H1 (cell line): ENCODE data around the gene SLX4. TPM values are rescaled to one million over a fixed set of nuclear protein-coding genes. Genes with fewer than 3 reads are reported as not detected.

Experiments used
- ATF2 ChIP-seq: IDR thresholded peaks from 2 replicates; pipeline ENCODE4 v1.6.1; 2012; ENCODE audit warnings: low read length, inconsistent platforms
- CHD7 ChIP-seq: fragments of 300-600 bp; sonication (generic); IDR thresholded peaks from 2 replicates; pipeline ENCODE4 v1.7.1; 2012; ENCODE audit warnings: low read length, moderate library complexity, mild to moderate bottlenecking, inconsistent platforms; ENCODE audit not compliant: insufficient replicate concordance
- RBBP5 ChIP-seq: IDR thresholded peaks from 2 replicates; pipeline ENCODE4 v1.7.1; 2012; ENCODE audit warnings: low read depth, mild to moderate bottlenecking, inconsistent platforms, low read length, moderate library complexity, borderline replicate concordance
- polyA plus RNA-seq, 7 experiments: library from polyadenylated mRNA; depleted of rRNA in 3 of 7; stranded (reverse) in 5 of 7; unstranded in 2 of 7; fragments of >200 nt in 5 of 7; fragments of 200-250 nt in 2 of 7; gene quantifications; 1 replicate in 5 of 7; 2 replicates in 1 of 7; 4 replicates in 1 of 7; pipeline versions ENCODE4 v1.2.1 to v1.2.3, GENCODE V29; 2011 to 2013; ENCODE audit warnings: missing spikeins in 2 of 7, mixed read lengths in 2 of 7
- total RNA-seq: library from RNA; stranded (reverse); fragmentation: NEBNext Ultra II Directional; extraction: Animal tissue kit (Norgen Biotek cat#: 25700); gene quantifications from 2 replicates; pipeline ENCODE4 v1.2.1, GENCODE V29; 2021

SLX4 gene
- total and polyA plus RNA-seq, 2 of the 8 experiments (the other 6 are each of a cell fraction or from before 2014, with no cell fraction given): 4.4 to 11.4 TPM

GRCh38 chr16:3553138-3553923 is 58.1 kb downstream of the SLX4 start (continued):
- TF ChIP-seq CHD7 (peak; percentile 79), RBBP5 (no peak), ATF2 (no peak)
- TF ChIP-seq, all 59 proteins: peak for 4
